A549 (cell line): Measurements from ENCODE around the gene STRA8.

Experiments used
- CHD2 ChIP-seq: fragments of 150-350 bp; IDR thresholded peaks from 2 replicates; pipeline ENCODE4 v1.6.1; 2014; ENCODE audit warnings: low read length; ENCODE audit not compliant: partially characterized antibody
- CTCF ChIP-seq: fragments of >200 bp; sonication (Bioruptor Twin); formaldehyde crosslinking; IDR thresholded peaks from 3 replicates; pipeline ENCODE4 v1.5.1; 2016
- EP300 ChIP-seq, 2 experiments: fragments of >200 bp; sonication (Bioruptor Twin); formaldehyde crosslinking; IDR thresholded peaks; 2 replicates in 1 of 2; 3 replicates in 1 of 2; pipeline ENCODE4 v1.6.1; 2016 to 2017
- MAFK ChIP-seq: fragments of 450-650 bp; IDR thresholded peaks from 2 replicates; pipeline ENCODE4 v1.6.1; 2014; ENCODE audit not compliant: partially characterized antibody
- MAX ChIP-seq: IDR thresholded peaks from 2 replicates; pipeline ENCODE4 v1.6.1; 2012
- PHF8 ChIP-seq: fragments of 200-600 bp; sonication (generic); IDR thresholded peaks from 2 replicates; pipeline ENCODE4 v1.6.1; 2016; ENCODE audit warnings: low read depth, mild to moderate bottlenecking, antibody characterized with exemption, moderate library complexity, borderline replicate concordance
- POLR2A ChIP-seq: IDR thresholded peaks from 2 replicates; pipeline ENCODE4 v1.6.1; 2012; ENCODE audit warnings: mild to moderate bottlenecking, low read length
- REST ChIP-seq: fragments of 200-600 bp; sonication (generic); IDR thresholded peaks from 2 replicates; pipeline ENCODE4 v1.6.1; 2016; ENCODE audit warnings: antibody characterized with exemption, mild to moderate bottlenecking, moderate library complexity
- RFX5 ChIP-seq: fragments of 450-650 bp; IDR thresholded peaks from 2 replicates; pipeline ENCODE4 v1.7.1; 2014; ENCODE audit warnings: antibody characterized with exemption, mild to moderate bottlenecking, moderate library complexity

GRCh38 chr7:135205850-135206249 lies 27.8 kb upstream of the STRA8 start:
- no peak for TF ChIP-seq REST
- TF ChIP-seq PHF8: no peak
- no peak for TF ChIP-seq CTCF
- no peak for TF ChIP-seq CHD2
- no peak for TF ChIP-seq RFX5
- TF ChIP-seq POLR2A: no peak
- TF ChIP-seq EP300 (IDR thresholded peaks at IDR 0.05): no peak
- no peak for TF ChIP-seq MAX
- no peak for TF ChIP-seq MAFK
